ENCODE measurements around the gene NAT9.
A peak's percentile ranks its signal among the peaks of the same experiment; 100 is the strongest.

The NAT9 gene

GRCh38 chr17:74760404-74761105 lies 15.6 kb downstream of the NAT9 start:
- DNase-seq: no peak

- no peak for DNase-seq
These were observed 16.2 kb downstream of the NAT9 start for GRCh38 chr17:74759941-74760340.

- DNase-seq: no peak
These were observed 16.8 kb downstream of the NAT9 start for GRCh38 chr17:74759243-74759801.

GRCh38 chr17:74758848-74759168 lies 17.3 kb downstream of the NAT9 start:
- no peak for DNase-seq

DNA sequence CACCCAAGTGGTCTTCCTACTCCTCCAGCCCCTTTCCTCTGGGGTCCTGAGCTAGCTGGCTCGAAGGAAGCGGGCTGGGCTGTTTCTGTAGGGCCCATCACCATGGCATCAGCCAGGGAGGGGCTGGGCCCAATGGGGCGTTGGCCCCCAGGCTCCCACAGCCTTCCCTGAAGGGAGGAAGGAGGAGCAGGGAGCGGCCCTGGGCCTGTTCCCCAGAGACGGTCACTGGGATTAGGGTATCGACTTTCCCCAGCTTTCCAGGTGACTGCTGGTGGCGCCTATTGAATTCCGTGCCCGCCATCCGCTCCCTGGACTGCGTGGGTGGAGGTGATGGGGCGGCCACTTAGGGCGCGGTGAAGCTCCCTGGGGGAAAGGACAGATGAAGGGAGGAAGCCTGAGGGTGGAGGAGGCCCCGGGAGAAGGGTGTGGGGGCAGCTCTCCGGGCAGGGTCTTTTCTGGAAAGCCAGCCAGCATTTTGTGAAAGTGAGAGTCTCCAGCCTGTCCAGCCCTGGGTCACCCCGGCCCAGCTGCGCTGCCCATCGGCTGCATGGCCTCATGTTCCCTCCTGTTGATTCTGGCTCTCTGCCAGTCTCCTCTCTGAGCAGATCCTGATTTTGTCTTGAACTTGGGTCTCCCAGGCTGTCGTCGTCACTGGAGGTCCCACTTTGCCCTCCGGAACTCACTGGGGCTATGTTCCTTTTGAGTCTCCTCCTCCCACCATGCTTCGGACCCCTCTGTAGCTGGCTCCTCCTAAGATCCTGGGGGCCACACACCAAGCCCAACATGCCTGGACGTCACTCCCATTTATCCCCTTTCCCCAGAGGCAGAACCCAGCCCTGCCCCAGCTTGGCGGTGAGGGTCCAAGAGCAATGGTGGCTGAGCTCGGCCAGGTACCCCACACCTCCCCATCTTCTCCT lies 18.0 kb downstream of the NAT9 start:
- no peak for DNase-seq

GRCh38 chr17:74757502-74757901 lies 18.6 kb downstream of the NAT9 start:
- no peak for DNase-seq

DNA sequence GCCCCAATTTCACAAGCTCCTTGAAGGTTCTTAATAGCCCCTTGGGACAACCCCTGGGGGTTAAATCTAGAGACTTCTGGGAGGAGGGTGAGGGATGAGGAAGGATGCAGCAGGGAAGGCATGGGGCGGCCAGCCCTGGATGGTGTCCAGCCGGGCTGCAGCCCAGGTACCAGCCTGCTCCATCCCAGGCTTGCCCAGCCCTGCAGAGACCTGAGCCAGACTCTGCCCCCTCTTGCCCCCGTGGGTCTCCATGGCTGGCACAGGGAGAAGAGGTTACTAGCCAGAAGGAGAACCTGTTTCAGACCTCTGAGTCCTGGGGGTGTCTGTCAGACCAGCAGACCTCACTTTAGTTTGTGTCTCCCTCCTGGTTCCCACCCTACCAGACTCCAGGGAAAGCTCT lies 19.3 kb downstream of the NAT9 start:
- no peak for DNase-seq

DNA sequence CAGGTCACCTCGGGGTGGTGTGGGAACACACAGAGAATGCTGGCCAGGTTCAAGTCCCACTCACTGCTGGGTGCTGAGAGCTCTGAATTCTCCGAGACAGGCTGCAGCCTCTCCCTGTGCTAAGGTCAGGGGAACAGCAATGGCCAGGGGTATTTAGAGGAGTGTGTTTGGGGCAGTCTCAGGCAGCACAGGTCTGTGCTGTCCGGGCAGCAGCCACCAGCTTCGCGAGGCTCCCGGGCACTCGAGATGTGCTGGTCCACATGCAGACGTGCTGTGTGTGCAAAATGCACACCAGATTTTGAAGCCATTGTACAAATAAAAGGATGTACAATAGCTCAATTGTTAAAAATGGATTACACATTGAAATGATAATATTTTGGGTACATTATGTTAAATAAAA lies 20.6 kb downstream of the NAT9 start:
- no peak for DNase-seq

- no peak for DNase-seq
These were observed 21.3 kb downstream of the NAT9 start for GRCh38 chr17:74754832-74755231.

DNA sequence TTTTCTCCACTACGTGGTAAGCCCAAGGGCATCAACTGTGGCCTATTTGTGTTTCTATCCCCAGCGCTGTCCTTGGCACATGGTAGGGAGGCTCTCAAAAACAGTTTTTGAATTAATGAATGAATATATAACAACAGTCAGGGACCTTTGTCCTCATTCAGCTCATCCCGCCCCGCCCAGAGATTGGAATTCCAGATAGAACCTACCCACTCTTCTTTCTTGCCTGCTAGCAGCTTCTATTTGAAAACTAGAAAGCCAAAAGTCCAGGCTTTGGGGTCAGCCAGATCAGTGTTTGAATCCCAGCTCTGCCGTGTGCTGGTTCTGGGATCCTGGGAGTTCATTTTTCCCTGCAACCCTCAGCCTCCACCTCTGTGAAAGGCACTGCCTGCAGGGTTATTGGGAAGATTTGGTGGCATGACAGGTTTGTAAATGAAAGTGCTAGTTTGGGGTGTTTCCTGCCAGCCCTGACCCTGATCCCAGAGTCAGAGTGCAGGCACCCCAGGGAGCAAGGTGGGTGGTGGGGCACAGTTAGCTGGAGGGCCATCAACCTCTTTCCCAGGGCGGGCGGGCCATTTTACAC lies 23.2 kb downstream of the NAT9 start:
- no peak for DNase-seq

DNA sequence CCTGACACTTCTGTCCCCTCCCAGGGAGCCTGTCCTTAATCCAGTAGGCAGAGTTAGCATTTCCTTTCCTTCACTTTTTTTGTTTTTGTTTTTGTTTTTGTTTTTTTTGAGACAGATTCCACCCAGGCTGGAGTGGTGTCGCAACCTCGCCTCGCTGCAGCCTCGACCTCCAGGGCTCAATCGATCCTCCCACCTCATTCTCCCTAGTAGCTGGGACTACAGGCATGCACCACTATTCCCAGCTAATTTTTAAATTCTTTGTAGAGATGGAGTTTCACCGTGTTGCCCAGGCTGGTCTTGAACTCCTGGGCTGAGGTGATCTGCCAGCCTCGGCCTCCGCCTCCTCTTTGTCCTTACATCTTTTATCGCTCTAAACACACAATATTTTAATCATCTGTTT lies 23.7 kb downstream of the NAT9 start:
- DNase-seq: no peak

GRCh38 chr17:74750327-74751069 lies 25.6 kb downstream of the NAT9 start:
- no peak for DNase-seq

DNA sequence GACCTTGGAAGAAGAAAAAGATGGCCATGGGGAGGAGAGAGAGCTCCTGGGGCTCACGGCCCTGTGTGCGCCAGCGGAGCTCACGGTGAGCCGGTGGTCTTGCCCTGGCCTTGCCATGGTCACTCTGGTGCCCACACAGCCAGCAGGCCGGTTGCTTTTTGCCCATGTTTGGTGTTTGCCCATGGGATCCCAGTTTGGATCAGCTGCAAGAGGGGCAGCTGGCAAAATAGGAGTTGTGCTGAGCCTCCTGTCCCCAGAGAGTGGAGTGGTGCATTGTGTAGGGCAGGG lies 26.2 kb downstream of the NAT9 start:
- no peak for DNase-seq

GRCh38 chr17:74749279-74750038 lies 26.7 kb downstream of the NAT9 start:
- peak; percentile 64 for DNase-seq

GRCh38 chr17:74748529-74749278 lies 27.4 kb downstream of the NAT9 start, which contains the start of gene NHERF1:
TSS of gene NHERF1 (plus strand) at chr17:74748628. CDS start at chr17:74748847, 219 bp downstream.
- peak; percentile 97 for DNase-seq

- DNase-seq: no peak
These were observed 27.9 kb downstream of the NAT9 start for GRCh38 chr17:74748279-74748528.

- no peak for DNase-seq
These were observed 29.2 kb downstream of the NAT9 start for GRCh38 chr17:74746922-74747321.

- DNase-seq: no peak
These were observed 29.8 kb downstream of the NAT9 start for GRCh38 chr17:74746376-74746775.

DNA sequence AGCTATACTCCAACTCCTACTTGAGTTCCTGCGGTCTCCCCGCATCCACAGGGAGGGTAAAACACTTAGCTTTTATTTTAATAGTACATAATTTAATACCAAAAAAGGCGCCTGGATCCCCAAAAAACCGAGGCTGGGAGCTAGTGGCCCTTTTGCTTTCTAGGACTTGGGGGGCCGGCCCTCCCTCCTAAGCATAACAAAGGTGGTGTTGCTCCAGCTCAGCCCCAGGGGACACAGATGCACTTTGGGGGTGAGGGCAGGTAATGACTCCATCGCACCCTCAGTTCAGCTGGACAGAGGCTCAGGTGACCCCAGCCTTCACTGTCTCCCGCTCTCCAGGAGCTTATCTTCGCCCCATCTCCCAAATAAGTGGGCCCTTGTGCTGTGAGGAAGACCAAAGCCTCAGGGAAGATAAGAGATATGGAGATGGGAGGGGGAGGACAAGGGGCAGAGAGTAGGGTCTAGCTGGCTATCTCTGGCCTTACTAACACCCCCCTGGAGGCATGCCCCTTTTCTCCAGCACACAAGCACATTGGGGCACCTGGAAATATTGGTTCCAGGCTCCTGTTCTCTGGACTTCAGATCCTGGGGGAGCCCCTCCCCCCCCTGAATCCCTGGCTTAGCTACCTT lies 30.5 kb downstream of the NAT9 start:
- DNase-seq: no peak

GRCh38 chr17:74744714-74745547 lies 31.2 kb downstream of the NAT9 start:
- DNase-seq: peak; percentile 96

GRCh38 chr17:74744349-74744713 lies 31.8 kb downstream of the NAT9 start:
- no peak for DNase-seq

Data from activated CD4-positive, CD25-positive, alpha-beta regulatory T cell treated with anti-CD3 and anti-CD28 coated beads, Interleukin-2, amount 50 U/mL, for 72 hours (primary cell).